DMS79 (cell line): Measurements from ENCODE around the gene LRP1B.
"Not testable (repeated sequence)": the region's sequence is repeated elsewhere in the genome, so short reads cannot be mapped to it uniquely, and the experiment has no call there.

Source experiments
- DNase-seq: peaks from one replicate; lab custom pipeline; 2025; lab: John Stamatoyannopoulos, UW

LRP1B gene

DNA sequence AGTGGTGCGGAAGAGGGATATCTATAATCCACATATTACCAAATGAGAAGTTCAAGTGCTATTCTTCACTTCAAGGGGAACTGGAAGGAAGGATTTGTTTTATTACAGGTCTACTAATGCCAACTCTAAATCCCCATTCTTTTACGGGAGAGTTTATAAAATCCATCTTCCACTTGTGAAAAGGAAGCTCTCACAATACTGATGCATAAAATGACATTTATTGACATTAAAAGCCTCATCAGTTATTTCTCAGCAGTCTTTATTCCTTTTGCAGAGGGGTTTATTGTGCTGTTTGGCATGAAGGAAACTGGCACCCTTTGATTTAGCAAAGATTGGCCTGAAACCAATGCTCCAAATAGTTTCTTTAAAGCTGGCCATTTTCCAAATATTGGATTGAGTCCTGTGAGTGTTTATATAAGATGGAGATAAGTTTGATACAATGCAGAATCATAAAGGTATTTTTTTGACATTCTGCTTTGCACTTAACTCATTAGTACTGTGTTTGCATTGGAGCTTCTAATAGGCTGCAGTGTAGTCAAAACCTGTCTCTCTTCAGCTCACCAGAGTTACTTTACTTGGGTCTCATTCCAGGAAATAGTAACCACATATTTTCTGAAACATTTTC lies 26.6 kb downstream of the LRP1B start:
- DNase-seq: no peak

- DNase-seq: no peak
These were observed 29.8 kb downstream of the LRP1B start for GRCh38 chr2:142100970-142101369.

GRCh38 chr2:142100139-142100873 lies 30.5 kb downstream of the LRP1B start:
- no peak for DNase-seq

DNA sequence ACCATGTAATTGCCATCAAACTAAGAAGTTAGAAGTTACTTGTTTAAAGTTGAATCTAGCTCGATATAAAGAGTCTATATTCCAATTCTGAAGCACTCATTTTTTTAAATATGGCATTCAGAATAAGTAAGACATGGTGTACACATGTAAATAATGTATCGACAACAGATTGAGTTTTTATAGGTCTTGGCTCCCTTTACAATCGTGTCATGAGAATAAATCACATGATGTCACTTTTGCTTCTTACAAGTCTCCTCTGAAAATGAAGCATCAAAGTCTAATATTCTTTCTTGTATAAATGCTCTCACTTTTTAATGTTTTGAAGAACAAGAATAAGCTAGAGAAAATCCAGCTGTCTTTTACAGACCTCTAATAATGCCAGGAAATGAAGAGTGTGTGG lies 33.1 kb downstream of the LRP1B start:
- no peak for DNase-seq

GRCh38 chr2:142095647-142096046 lies 35.2 kb downstream of the LRP1B start:
- no peak for DNase-seq

DNA sequence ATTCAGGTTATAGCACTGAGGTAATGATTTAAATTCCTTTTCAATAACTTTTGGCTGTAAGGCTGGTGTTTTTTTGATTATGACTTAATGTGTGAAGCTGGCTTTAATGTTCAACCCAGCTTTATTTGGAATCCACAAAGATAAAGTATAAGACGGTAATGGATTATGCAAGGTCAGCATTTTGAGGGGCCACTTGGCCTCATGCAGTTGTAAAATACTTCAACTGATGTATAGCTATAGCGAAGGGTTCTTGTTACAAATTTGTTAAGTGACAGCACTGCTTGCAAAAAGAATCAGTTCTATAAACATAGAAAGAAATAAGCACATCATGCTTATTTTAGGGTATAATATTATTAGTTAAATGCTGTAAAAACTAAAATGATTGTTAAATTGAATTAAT lies 36.6 kb downstream of the LRP1B start:
- no peak for DNase-seq

GRCh38 chr2:142088058-142088568 lies 42.7 kb downstream of the LRP1B start:
- DNase-seq: no peak

GRCh38 chr2:142087585-142087984 lies 43.2 kb downstream of the LRP1B start:
- DNase-seq: not testable (repeated sequence)

DNA sequence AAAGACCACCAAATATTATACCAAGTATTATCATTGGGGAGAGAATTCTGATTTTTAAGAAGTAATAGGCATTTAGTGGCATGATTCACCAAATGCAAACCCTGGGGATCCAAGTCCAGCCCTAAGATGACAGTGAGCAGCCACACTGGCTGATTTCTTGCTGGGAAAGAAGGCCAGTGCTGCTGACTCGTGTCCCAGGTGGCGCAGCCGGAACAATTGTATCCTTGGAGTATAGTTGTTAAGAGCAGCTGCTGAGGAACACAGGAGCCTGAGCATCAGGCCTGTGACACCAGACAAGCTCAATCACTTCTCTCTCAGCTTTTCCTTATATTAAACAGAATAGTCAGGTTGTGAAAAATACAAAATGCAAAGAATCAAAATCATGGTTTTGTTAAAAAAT lies 48.4 kb downstream of the LRP1B start:
- no peak for DNase-seq

DNA sequence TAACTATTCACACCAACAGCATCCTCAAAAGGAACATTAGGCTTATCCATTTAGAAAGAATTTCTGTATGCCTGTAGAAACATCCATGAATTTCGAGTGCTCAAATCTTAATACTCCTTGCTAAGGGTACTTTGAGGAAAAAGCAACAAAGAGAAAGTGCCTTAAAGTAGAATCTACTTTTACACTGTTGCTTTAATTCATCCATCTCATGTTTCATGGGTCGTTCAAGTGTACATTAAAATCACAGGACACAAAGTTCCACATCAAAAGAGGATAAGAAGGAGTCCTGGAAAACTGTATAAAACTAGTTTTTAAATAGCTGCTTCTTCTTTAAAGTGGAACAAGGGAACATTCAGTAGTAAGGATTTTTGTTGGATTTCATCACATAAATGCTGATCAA lies 54.5 kb downstream of the LRP1B start:
- DNase-seq: no peak

- no peak for DNase-seq
These were observed 55.0 kb downstream of the LRP1B start for GRCh38 chr2:142075826-142076225.

DNA sequence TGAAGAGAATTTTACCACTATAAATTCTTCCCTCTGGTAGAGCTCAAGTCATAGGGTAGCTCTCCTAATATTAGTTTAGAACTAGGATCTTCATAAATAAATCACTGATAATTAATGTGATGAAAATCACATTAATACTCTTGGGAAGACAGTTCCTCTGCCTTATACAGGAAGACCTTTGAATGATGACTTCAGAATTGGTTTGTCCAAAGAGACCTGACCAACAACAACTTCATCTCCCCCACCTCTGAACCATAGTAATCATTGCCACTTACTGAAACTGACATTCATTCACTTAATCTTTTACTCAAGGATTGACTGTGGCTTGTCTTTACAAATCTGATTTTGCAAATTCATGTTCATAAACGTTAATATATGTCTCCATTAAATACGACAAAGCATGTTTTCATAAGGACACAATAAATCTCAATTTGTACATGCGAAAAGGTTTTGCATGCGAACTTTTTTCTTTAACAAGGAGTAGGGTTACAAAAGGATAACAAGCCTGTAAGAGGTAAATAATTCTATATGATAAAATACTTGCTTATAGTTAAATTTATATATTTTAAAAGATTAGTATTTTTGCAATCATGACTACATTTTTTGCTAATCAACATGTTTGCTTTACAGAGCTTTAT lies 61.4 kb downstream of the LRP1B start:
- DNase-seq: no peak

- DNase-seq: no peak
These were observed 65.1 kb downstream of the LRP1B start for GRCh38 chr2:142065700-142066099.

DNA sequence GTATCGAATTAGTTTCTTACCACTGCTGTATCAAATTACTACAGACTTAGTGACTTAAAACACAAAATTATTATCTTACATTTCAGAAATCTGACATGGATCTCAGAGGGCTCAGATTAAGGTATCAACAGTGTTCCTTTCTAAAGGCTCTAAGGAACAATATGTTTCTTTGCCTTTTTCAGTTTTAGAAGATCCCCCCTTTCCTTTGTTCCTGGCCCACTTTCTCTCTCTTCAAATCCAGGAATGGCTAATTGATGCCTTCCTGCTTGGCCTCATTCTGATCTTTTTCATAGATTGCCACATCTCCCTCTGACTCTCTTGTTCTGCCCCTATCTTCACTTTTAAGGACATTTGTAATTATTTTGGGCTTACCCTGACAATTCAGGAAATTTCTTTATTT lies 65.7 kb downstream of the LRP1B start:
- DNase-seq: no peak

GRCh38 chr2:142061733-142062132 lies 69.1 kb downstream of the LRP1B start:
- DNase-seq: no peak

DNA sequence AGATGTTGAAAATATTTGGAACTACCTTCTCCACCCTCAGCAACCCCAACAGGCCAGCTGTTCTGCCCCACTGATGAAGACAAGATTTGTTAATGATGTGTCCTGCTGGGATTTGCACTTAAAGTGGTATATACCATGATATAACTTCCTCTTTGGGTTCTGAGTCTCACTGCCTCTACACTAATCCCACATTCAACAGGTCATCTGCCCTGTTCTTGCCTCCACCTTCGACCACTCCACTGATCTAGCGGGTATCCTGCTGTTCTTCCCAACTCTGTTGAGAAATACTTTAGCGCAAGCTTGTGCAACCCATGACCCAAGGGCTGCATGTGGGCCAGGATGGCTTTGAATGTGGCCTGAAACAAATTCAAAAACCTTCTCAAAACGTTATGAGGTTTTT lies 72.7 kb downstream of the LRP1B start:
- DNase-seq: no peak

DNA sequence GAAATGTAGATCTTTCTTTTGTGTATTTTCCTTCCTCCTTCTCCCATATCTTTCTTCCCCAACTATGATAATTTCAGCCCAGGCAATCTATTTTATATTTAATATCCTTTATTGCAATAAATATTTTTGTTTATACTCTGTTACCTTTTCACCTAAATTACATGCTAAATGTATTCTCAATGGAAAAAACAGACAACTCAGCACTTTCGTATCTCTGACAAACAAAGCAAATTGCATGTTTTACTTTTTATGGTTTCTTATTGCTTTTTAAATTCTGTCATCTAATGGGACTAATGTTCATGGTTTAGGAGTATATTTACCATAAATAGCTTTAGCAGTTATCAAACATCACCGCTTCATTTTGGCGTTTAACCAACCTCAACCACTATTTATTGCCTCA lies 74.0 kb downstream of the LRP1B start:
- DNase-seq: no peak

DNA sequence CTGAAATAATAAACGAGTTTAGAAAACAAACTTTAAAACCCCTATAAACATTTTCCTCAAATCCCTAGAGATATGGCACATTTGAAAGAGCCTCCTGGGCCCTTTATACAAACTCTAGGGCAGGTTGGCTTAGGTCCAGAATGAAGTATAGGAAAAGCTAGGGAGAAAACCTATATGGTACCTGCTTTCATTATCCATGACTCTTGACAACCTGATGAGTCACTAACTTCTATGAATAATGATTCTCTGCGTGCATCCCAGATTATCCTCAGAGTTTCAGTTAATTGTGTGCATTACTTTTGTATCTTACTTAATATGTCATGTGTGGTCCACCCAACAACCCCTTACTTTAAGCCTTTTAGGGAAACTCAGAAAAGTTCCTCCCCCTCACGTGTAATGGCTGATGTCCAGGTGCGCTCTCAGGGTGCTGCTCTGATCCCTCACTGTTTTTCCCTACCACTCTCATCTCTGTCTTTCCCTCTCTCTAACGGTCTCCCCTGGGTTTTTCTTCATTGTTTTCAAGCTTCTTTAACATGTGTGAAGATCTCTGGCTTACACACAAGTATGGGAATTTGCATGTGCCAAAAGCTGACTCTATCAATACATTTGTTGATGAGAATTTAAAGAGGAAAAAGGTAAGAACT lies 78.5 kb downstream of the LRP1B start:
- DNase-seq: no peak

DNA sequence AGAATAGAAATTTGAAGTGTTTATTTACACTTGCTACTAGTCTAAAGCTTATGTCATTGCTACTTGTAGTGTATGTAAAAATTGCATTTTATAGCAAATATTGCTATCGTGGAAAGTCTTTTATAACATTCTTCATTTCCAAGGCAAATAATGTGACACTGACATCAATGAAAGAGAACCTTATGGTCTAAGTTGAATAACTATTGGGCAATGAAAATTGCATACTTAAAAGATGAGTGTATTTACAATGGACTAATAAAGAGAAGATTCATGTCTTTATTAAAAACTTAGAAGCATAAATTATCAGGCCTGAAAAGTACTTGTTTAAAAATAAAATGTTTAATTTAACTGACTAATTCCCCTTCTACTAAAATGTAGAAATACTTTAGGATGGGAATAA lies 82.2 kb downstream of the LRP1B start:
- no peak for DNase-seq

DNA sequence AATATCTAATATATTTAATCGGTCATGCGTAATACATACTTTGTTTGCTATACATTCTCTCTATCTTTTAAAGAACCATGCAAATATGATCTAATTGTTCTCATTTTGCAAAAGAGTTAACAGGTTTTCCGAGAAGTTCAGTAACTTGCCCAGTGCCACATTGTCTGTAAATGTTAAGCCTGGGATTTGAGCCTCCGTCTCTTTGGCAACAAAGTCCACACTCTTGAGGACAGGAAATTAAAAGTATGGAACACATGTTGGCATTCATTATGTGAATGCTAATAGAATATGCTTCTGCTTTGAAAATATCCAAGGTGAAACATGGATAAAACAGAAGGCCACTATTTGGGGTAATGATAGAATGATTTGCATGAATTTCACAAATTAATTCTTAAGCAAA lies 85.2 kb downstream of the LRP1B start:
- no peak for DNase-seq

GRCh38 chr2:142044197-142044596 lies 86.6 kb downstream of the LRP1B start:
- DNase-seq: no peak

- DNase-seq: no peak
These were observed 88.1 kb downstream of the LRP1B start for GRCh38 chr2:142042536-142043199.
